Brain microvascular endothelial cell (primary cell): ENCODE data around the gene METRN.

Experiments used
- DNase-seq: peaks from one replicate; pipeline ENCODE4 v3.0.0-alpha.2; 2020
- H3K27ac ChIP-seq: fragments of 250-450 bp; sonication (Bioruptor Pico); 2 replicates; pipeline ENCODE4 v1.5.1; 2020; ENCODE audit warnings: mild to moderate bottlenecking, moderate library complexity
- H3K27me3 ChIP-seq: fragments of 250-450 bp; sonication (Bioruptor Pico); replicated peaks from 2 replicates; pipeline ENCODE4 v1.5.1; 2020; ENCODE audit warnings: mild to moderate bottlenecking
- H3K36me3 ChIP-seq: fragments of 250-450 bp; sonication (Bioruptor Pico); replicated peaks from 2 replicates; pipeline ENCODE4 v1.5.1; 2020; ENCODE audit warnings: mild to moderate bottlenecking
- H3K4me3 ChIP-seq: 2 replicates; pipeline ENCODE4 v1.5.1; 2011; ENCODE audit warnings: low read depth, mild to moderate bottlenecking, control low read depth, low read length, moderate library complexity
- in situ Hi-C: cut with HindIII; loops from 2 replicates; pipeline ENCODE4 v1.10.0; 2017; ENCODE audit warnings: low sequenced_read_pairs, low pct_ligation_motif_present
- TF ChIP-seq, protein P1 (sequence below): IDR thresholded peaks from 2 replicates; pipeline ENCODE4 v1.5.1; 2011; ENCODE audit warnings: low read depth, mild to moderate bottlenecking, moderate library complexity, low read length, control low read depth, inconsistent platforms; ENCODE audit errors: missing control alignments

Gene METRN

GRCh38 chr16:734208-734980, 19.5 kb downstream of the METRN start:
- Histone ChIP-seq H3K27me3 (no peaks in the 10 kb centered on the region), H3K27ac (no peak overlapping the region), H3K36me3 (peaks cover 29% of the 10 kb centered on the region), H3K4me3 (no peak overlapping the region)
- DNase-seq, result no peak
- in situ Hi-C loops, result no loop called here
- TF ChIP-seq, protein P1, sequence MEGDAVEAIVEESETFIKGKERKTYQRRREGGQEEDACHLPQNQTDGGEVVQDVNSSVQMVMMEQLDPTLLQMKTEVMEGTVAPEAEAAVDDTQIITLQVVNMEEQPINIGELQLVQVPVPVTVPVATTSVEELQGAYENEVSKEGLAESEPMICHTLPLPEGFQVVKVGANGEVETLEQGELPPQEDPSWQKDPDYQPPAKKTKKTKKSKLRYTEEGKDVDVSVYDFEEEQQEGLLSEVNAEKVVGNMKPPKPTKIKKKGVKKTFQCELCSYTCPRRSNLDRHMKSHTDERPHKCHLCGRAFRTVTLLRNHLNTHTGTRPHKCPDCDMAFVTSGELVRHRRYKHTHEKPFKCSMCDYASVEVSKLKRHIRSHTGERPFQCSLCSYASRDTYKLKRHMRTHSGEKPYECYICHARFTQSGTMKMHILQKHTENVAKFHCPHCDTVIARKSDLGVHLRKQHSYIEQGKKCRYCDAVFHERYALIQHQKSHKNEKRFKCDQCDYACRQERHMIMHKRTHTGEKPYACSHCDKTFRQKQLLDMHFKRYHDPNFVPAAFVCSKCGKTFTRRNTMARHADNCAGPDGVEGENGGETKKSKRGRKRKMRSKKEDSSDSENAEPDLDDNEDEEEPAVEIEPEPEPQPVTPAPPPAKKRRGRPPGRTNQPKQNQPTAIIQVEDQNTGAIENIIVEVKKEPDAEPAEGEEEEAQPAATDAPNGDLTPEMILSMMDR, result no peak

GRCh38 chr16:734981-735881, 20.3 kb downstream of the METRN start:
- no peaks in the 10 kb centered on the region for H3K27me3 ChIP-seq
- TF ChIP-seq, protein P1, result no peak
- peaks cover 29% of the 10 kb centered on the region for H3K36me3 ChIP-seq
- no peak overlapping the region for H3K27ac ChIP-seq
- no peak for DNase-seq
- in situ Hi-C loops, result no loop called here
- H3K4me3 ChIP-seq, result no peak overlapping the region

- peaks cover 29% of the 10 kb centered on the region for H3K36me3 ChIP-seq
- H3K4me3 ChIP-seq, result no peak overlapping the region
- no peak overlapping the region for H3K27ac ChIP-seq
- DNase-seq, result no peak
- TF ChIP-seq, protein P1, result no peak
- H3K27me3 ChIP-seq, result no peaks in the 10 kb centered on the region
- in situ Hi-C loops, result no loop called here
Measured at GRCh38 chr16:735982-736453, 21.1 kb downstream of the METRN start.

GRCh38 chr16:736936-737481, 22.1 kb downstream of the METRN start:
- no peak for DNase-seq
- peaks cover 29% of the 10 kb centered on the region for H3K36me3 ChIP-seq
- no peaks in the 10 kb centered on the region for H3K27me3 ChIP-seq
- no peak overlapping the region for H3K4me3 ChIP-seq
- TF ChIP-seq, protein P1, result no peak
- H3K27ac ChIP-seq, result no peak overlapping the region
- in situ Hi-C loops, result no loop called here

DNA sequence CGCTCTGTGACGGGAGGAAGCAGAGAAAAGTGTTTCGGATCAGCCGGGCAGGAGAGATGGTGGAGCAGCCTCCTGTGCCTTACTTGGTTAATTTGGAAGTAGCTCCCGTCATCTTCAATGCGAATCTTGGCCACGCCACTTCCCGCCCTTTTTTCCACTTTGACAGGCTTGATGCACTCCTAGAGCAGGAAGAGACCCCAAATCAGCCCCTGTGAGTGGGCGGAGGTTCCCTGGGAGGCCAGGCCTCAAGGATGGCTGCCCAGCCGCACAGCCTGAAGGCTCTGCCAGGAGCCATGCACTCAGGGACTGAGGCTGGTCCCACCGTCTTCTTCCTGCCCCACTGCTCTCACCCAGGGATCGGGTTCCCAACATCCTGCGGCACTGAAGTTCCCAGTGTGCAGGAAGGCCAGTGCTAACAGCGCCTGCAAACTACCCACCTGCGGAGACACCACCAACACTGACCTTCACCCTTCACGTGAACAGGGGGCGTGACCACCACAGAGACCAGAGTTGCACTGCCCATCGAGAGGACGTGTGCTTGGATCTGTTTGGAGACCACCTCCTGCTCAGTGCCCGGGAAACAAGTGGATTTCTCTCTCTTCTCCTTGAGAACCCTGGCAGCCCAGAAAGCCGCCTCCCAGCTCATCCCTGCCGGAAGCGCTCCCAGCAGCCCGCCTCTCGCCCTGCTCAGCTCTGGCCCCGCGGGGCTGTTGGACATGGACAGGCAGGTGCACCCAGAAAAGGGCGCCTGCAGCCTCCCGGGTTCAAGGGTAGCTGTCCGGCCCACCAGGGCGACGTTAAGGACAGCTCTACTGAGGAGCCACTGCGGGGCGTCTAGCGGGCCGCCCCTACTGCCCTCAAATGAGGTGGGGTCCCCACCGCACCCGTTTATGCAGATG, 24.9 kb downstream of the METRN start:
- in situ Hi-C loops, result no loop called here

More for the DNA sequence above, 24.9 kb downstream of the METRN start:
- Histone ChIP-seq H3K27ac (no peak overlapping the region), H3K27me3 (no peaks in the 10 kb centered on the region), H3K4me3 (peak overlapping the region; percentile 79), H3K36me3 (peaks cover 12% of the 10 kb centered on the region)
- TF ChIP-seq, protein P1, result no peak
- no peak for DNase-seq
